H9 (cell line): ENCODE measurements around the gene ODC1. TPM values are rescaled to one million over a fixed set of nuclear protein-coding genes. Genes with fewer than 3 reads are reported as not detected.

Experiments used
- DNase-seq: peaks from one replicate; pipeline ENCODE4 v3.0.0-alpha.2; 2017
- H2AFZ ChIP-seq: one replicate; pipeline ENCODE4 v1.6.1; 2013; ENCODE audit warnings: mild to moderate bottlenecking, low read length, control low read depth, moderate library complexity
- H2AK5ac ChIP-seq: 2 replicates; pipeline ENCODE4 v1.6.1; 2013; ENCODE audit warnings: low read length, control low read depth, mixed read lengths; ENCODE audit not compliant: insufficient read length
- H2BK120ac ChIP-seq: one replicate; pipeline ENCODE4 v1.6.1; 2013; ENCODE audit warnings: low read depth, mild to moderate bottlenecking, low read length, control low read depth, inconsistent platforms; ENCODE audit not compliant: poor library complexity, severe bottlenecking
- H2BK12ac ChIP-seq: 2 replicates; pipeline ENCODE4 v1.6.1; 2013; ENCODE audit warnings: low read length, control low read depth, mixed read lengths, low read depth; ENCODE audit not compliant: insufficient read length
- H2BK15ac ChIP-seq: 2 replicates; pipeline ENCODE4 v1.6.1; 2013; ENCODE audit warnings: low read depth, low read length, control low read depth
- H2BK20ac ChIP-seq: one replicate; pipeline ENCODE4 v1.6.1; 2013; ENCODE audit warnings: low read depth, mild to moderate bottlenecking, low read length, control low read depth, inconsistent platforms; ENCODE audit not compliant: poor library complexity, severe bottlenecking
- H2BK5ac ChIP-seq: 2 replicates; pipeline ENCODE4 v1.6.1; 2013; ENCODE audit warnings: low read length, control low read depth, mixed read lengths; ENCODE audit not compliant: insufficient read length
- H3K14ac ChIP-seq: 2 replicates; pipeline ENCODE4 v1.6.1; 2013; ENCODE audit warnings: low read length, control low read depth; ENCODE audit not compliant: insufficient read depth
- H3K18ac ChIP-seq: 2 replicates; pipeline ENCODE4 v1.6.1; 2013; ENCODE audit warnings: low read depth, mild to moderate bottlenecking, mixed read lengths, low read length, control low read depth; ENCODE audit not compliant: insufficient read length
- H3K23ac ChIP-seq: 2 replicates; pipeline ENCODE4 v1.6.1; 2013; ENCODE audit warnings: low read length, control low read depth, mixed read lengths, low read depth; ENCODE audit not compliant: insufficient read length
- H3K23me2 ChIP-seq: 2 replicates; pipeline ENCODE4 v1.6.1; 2013; ENCODE audit warnings: low read depth, mild to moderate bottlenecking, mixed read lengths, low read length, control low read depth; ENCODE audit not compliant: insufficient read length, poor library complexity, severe bottlenecking
- H3K27ac ChIP-seq: 2 replicates; pipeline ENCODE4 v1.5.1; 2013; ENCODE audit warnings: low read length, control low read depth, mixed read lengths, low read depth; ENCODE audit not compliant: insufficient read length
- H3K27me3 ChIP-seq: 2 replicates; pipeline ENCODE4 v1.6.1; 2013; ENCODE audit warnings: low read length, control low read depth, inconsistent platforms; ENCODE audit not compliant: insufficient read depth
- H3K4ac ChIP-seq: 2 replicates; pipeline ENCODE4 v1.6.1; 2013; ENCODE audit warnings: low read depth, mild to moderate bottlenecking, control low read depth, inconsistent platforms, low read length, moderate library complexity
- H3K4me1 ChIP-seq: 2 replicates; pipeline ENCODE4 v1.6.1; 2013; ENCODE audit warnings: low read length, control low read depth, inconsistent platforms; ENCODE audit not compliant: insufficient read depth
- H3K4me2 ChIP-seq: 2 replicates; pipeline ENCODE4 v1.6.1; 2013; ENCODE audit warnings: low read length, control low read depth, mixed read lengths; ENCODE audit not compliant: insufficient read length, insufficient read depth
- H3K56ac ChIP-seq: 2 replicates; pipeline ENCODE4 v1.6.1; 2013; ENCODE audit warnings: low read depth, mild to moderate bottlenecking, mixed read lengths, low read length, control low read depth; ENCODE audit not compliant: insufficient read length
- H3K79me1 ChIP-seq: 2 replicates; pipeline ENCODE4 v1.6.1; 2013; ENCODE audit warnings: low read depth, mild to moderate bottlenecking, moderate library complexity, low read length, control low read depth, inconsistent platforms; ENCODE audit not compliant: insufficient read depth, poor library complexity, severe bottlenecking
- H3K79me2 ChIP-seq: 2 replicates; pipeline ENCODE4 v1.6.1; 2013; ENCODE audit warnings: low read length, control low read depth, inconsistent platforms; ENCODE audit not compliant: insufficient read depth
- H3K9ac ChIP-seq: 2 replicates; pipeline ENCODE4 v1.6.1; 2013; ENCODE audit warnings: low read length, control low read depth, mixed read lengths; ENCODE audit not compliant: insufficient read length; ENCODE audit errors: extremely low read depth
- H3K9me3 ChIP-seq: one replicate; pipeline ENCODE4 v1.6.1; 2013; ENCODE audit warnings: low read depth, low read length, inconsistent platforms; ENCODE audit not compliant: control insufficient read depth
- H3T11ph ChIP-seq: one replicate; pipeline ENCODE4 v1.6.1; 2013; ENCODE audit warnings: mild to moderate bottlenecking, low read length, control low read depth, inconsistent platforms
- H4K20me1 ChIP-seq: one replicate; pipeline ENCODE4 v1.6.1; 2013; ENCODE audit not compliant: control insufficient read depth, insufficient read length, insufficient read depth
- H4K5ac ChIP-seq: 2 replicates; pipeline ENCODE4 v1.6.1; 2013; ENCODE audit warnings: low read depth, mild to moderate bottlenecking, mixed read lengths, low read length, control low read depth; ENCODE audit not compliant: insufficient read length
- H4K8ac ChIP-seq: replicated peaks from 2 replicates; pipeline ENCODE4 v1.6.1; 2013; ENCODE audit warnings: low read length, control low read depth, mixed read lengths, low read depth; ENCODE audit not compliant: insufficient read length
- H4K91ac ChIP-seq: 2 replicates; pipeline ENCODE4 v1.6.1; 2013; ENCODE audit warnings: low read depth, mild to moderate bottlenecking, moderate library complexity, mixed read lengths, low read length, control low read depth; ENCODE audit not compliant: insufficient read length
- H3K27ac Mint-ChIP-seq, 3 experiments: 2 replicates in 2 of 3; 3 replicates in 1 of 3; pipeline ENCODE4 v1.8.0; 2020 to 2021; ENCODE audit warnings: mixed read lengths in 3 of 3, mild to moderate bottlenecking in 1 of 3, moderate library complexity in 1 of 3
- H3K27me3 Mint-ChIP-seq: 2 replicates; pipeline ENCODE4 v1.8.0; 2021; ENCODE audit warnings: low read depth, mild to moderate bottlenecking, moderate library complexity, mixed read lengths
- H3K36me3 Mint-ChIP-seq, 3 experiments: 2 replicates in 2 of 3; 3 replicates in 1 of 3; pipeline ENCODE4 v1.8.0; 2020 to 2021; ENCODE audit warnings: low read depth in 3 of 3, mixed read lengths in 3 of 3; ENCODE audit not compliant: insufficient read depth in 1 of 3
- H3K4me1 Mint-ChIP-seq, 2 experiments: 2 replicates each; pipeline ENCODE4 v1.8.0; 2020; ENCODE audit warnings: mixed read lengths in 2 of 2
- H3K4me3 Mint-ChIP-seq, 2 experiments: 2 replicates in 1 of 2; 3 replicates in 1 of 2; pipeline ENCODE4 v1.8.0; 2020 to 2021; ENCODE audit warnings: mild to moderate bottlenecking in 2 of 2, mixed read lengths in 2 of 2, moderate library complexity in 1 of 2
- H3K9me3 Mint-ChIP-seq, 2 experiments: 2 replicates in 1 of 2; 3 replicates in 1 of 2; pipeline ENCODE4 v1.8.0; 2020; ENCODE audit warnings: mild to moderate bottlenecking in 2 of 2, mixed read lengths in 2 of 2, moderate library complexity in 1 of 2
- WGBS: extraction: QIAGEN DNeasy Blood & Tissue Kit; methylation state at CpG from one replicate; pipeline ENCODE4 v1.1.7; 2013; ENCODE audit warnings: missing lambda C conversion rate, low lambda C conversion rate, mixed read lengths; ENCODE audit not compliant: insufficient read length; ENCODE audit errors: extremely low coverage; 5-methylcytosine and 5-hydroxymethylcytosine counted together
- total RNA-seq: library from RNA; stranded (reverse); gene quantifications from 2 replicates; pipeline ENCODE4 v1.2.1, GENCODE V29; 2021
- TF ChIP-seq, protein P1 (sequence below): fragments of 200-600 bp; sonication (generic); conservative IDR thresholded peaks from 3 replicates; pipeline ENCODE4 v1.8.0; 2021; ENCODE audit warnings: antibody characterized with exemption, mild to moderate bottlenecking

Gene ODC1
- total RNA-seq, 1 experiment from 2014 or later, result 48.3 TPM

DNA sequence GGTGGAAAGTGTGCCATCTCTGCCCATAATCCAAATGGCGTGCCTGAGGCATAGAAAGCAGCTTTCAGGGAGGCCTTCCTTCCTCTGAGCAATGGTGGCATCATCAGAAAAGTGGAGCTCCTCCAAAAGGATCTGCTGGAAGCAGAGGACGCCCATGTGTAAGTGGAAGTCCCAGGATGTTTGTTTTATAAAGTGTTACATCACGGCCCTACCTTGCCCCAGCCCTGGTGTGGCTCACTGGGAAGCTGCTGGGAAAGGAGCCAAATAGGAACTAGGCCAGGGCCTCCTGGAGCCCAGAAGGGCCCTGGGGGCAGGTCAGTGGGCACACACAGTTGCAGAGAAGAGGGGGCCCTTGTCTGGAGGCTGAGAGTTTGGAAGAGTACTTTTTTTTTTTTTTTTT lies 4.2 kb upstream of the ODC1 start:
- no CpG with 5 or more reads among the region's 3 CpGs for WGBS
- H3K23me2 ChIP-seq, result peaks cover 6% of the 10 kb centered on the region
- H3K9me3 ChIP-seq, result no peaks in the 10 kb centered on the region
- H3K14ac ChIP-seq, result no peak overlapping the region
- no peak overlapping the region for H4K91ac ChIP-seq
- no peak overlapping the region for H4K8ac ChIP-seq
- TF ChIP-seq, protein P1, sequence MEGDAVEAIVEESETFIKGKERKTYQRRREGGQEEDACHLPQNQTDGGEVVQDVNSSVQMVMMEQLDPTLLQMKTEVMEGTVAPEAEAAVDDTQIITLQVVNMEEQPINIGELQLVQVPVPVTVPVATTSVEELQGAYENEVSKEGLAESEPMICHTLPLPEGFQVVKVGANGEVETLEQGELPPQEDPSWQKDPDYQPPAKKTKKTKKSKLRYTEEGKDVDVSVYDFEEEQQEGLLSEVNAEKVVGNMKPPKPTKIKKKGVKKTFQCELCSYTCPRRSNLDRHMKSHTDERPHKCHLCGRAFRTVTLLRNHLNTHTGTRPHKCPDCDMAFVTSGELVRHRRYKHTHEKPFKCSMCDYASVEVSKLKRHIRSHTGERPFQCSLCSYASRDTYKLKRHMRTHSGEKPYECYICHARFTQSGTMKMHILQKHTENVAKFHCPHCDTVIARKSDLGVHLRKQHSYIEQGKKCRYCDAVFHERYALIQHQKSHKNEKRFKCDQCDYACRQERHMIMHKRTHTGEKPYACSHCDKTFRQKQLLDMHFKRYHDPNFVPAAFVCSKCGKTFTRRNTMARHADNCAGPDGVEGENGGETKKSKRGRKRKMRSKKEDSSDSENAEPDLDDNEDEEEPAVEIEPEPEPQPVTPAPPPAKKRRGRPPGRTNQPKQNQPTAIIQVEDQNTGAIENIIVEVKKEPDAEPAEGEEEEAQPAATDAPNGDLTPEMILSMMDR, result no peak
- no peak overlapping the region for H3T11ph ChIP-seq
- H3K4ac ChIP-seq, result no peak overlapping the region
- Mint-ChIP-seq H3K36me3 (peaks cover 0 to under 1% (median 0%) of the 10 kb centered on the region in 3 experiments; a peak in 3 of 7 replicates), H3K27ac (no peak overlapping the region; a peak in 1 of 7 replicates), H3K4me1 (peaks cover 15 to 23% of the 10 kb centered on the region in 2 experiments), H3K9me3 (no peaks in the 10 kb centered on the region), H3K27me3 (peaks cover 17% of the 10 kb centered on the region), H3K4me3 (no peak overlapping the region)
- no peak overlapping the region for H2BK12ac ChIP-seq
- H3K4me2 ChIP-seq, result no peak overlapping the region
- no peak overlapping the region for H3K18ac ChIP-seq
- no peaks in the 10 kb centered on the region for H3K79me1 ChIP-seq
- no peak for DNase-seq
- H3K79me2 ChIP-seq, result 0 out of 2 replicates have a peak, but pooled peaks cover under 1% of the 10 kb centered on the region
- H3K9ac ChIP-seq, result no peak overlapping the region
- H4K20me1 ChIP-seq, result no peaks in the 10 kb centered on the region
- no peak overlapping the region for H2AFZ ChIP-seq
- no peak overlapping the region for H3K23ac ChIP-seq
- no peak overlapping the region for H3K56ac ChIP-seq
- no peak overlapping the region for H2BK20ac ChIP-seq
- H3K4me1 ChIP-seq, result no peaks in the 10 kb centered on the region; the same call in 1 of the 2 replicates
- no peak overlapping the region for H4K5ac ChIP-seq
- H3K27ac ChIP-seq, result no peak overlapping the region
- H2BK120ac ChIP-seq, result no peak overlapping the region
- H3K27me3 ChIP-seq, result peaks cover 1% of the 10 kb centered on the region; the same call in 1 of the 2 replicates
- H2AK5ac ChIP-seq, result no peak overlapping the region
- no peak overlapping the region for H2BK15ac ChIP-seq
- H2BK5ac ChIP-seq, result no peak overlapping the region
